RWPE1 (cell line): ENCODE results near the gene ANKRD22.

Source experiments
- CTCF ChIA-PET: fragments of 350-600 bp; sonication (Branson Sonifier 250); formaldehyde crosslinking; extraction: SDS; loops from one replicate; lab custom pipeline; 2021; lab: Yijun Ruan, JAX
- POLR2A ChIA-PET: fragments of 400-600 bp; formaldehyde crosslinking; extraction: SDS; loops from one replicate; lab custom pipeline; 2020; ENCODE audit warnings: antibody characterized with exemption; ENCODE audit not compliant: low non-redundant PET; lab: Yijun Ruan, JAX
- DNase-seq: peaks from one replicate; pipeline ENCODE4 v3.0.0; 2012; ENCODE audit warnings: low spot score
- H3K27ac ChIP-seq: fragments of 450-650 bp; 2 replicates; pipeline ENCODE4 v1.5.1; 2017
- CTCF ChIP-seq: fragments of 450-650 bp; conservative IDR thresholded peaks from 2 replicates; pipeline ENCODE4 v1.5.1; 2017; ENCODE audit warnings: low read depth, mild to moderate bottlenecking

Gene ANKRD22

GRCh38 chr10:88865281-88865876, 13.7 kb upstream of the ANKRD22 start:
- H3K27ac ChIP-seq = no peak overlapping the region
- peak; percentile 46 for DNase-seq
- POLR2A ChIA-PET = no interaction called here
- CTCF ChIA-PET = interaction anchor here (0.6 to 3.0 kb wide), 5 partner anchors 17 to 34 kb away, joined by 3 to 27 read pairs (median 5); no protein-coding TSS in a partner anchor
- TF ChIP-seq CTCF = no peak; the same call in 1 of the 2 replicates

GRCh38 chr10:88861036-88861435, 9.4 kb upstream of the ANKRD22 start:
- ChIA-PET CTCF (no interaction called here), POLR2A (no interaction called here)
- DNase-seq = no peak
- H3K27ac ChIP-seq = no peak overlapping the region
- no peak for TF ChIP-seq CTCF

GRCh38 chr10:88858491-88858890, 6.8 kb upstream of the ANKRD22 start:
- DNase-seq = peak; percentile 70
- no peak for TF ChIP-seq CTCF
- ChIA-PET POLR2A (no interaction called here), CTCF (no interaction called here)
- H3K27ac ChIP-seq = no peak overlapping the region

GRCh38 chr10:88857831-88858230, 6.2 kb upstream of the ANKRD22 start:
- POLR2A ChIA-PET = no interaction called here
- no peak for DNase-seq
- no peak overlapping the region for H3K27ac ChIP-seq
- TF ChIP-seq CTCF = no peak
- CTCF ChIA-PET = no interaction called here

- TF ChIP-seq CTCF = no peak
- CTCF ChIA-PET = interaction anchor here (3.2 kb wide), 1 partner anchor 18 kb away, joined by 24 read pairs; no protein-coding TSS in a partner anchor
These were observed 3.0 kb upstream of the ANKRD22 start for GRCh38 chr10:88854684-88855083.

GRCh38 chr10:88853155-88853881, 1.7 kb upstream of the ANKRD22 start:
- no peak overlapping the region for H3K27ac ChIP-seq
- ChIA-PET POLR2A (interaction anchor here (0.6 kb wide), 1 partner anchor 9 kb away, joined by 3 read pairs; no protein-coding TSS in a partner anchor), CTCF (interaction anchor here (0.6 to 1.1 kb wide), 3 partner anchors 17 to 1637 kb away, joined by 3 read pairs; no protein-coding TSS in a partner anchor)
- no peak for TF ChIP-seq CTCF
- DNase-seq = no peak

More at GRCh38 chr10:88854684-88855083, 3.0 kb upstream of the ANKRD22 start:
- DNase-seq = no peak
- POLR2A ChIA-PET = no interaction called here
- no peak overlapping the region for H3K27ac ChIP-seq
